Measurements from ENCODE around the gene KCND1. TPM values are rescaled to one million over a fixed set of nuclear protein-coding genes. Genes with fewer than 3 reads are reported as not detected.

KCND1 gene
- total and polyA plus RNA-seq, 12 donors = 0.13 to 1.7 (median 0.36) TPM

GRCh38 chrX:48966796-48967579 lies 4.7 kb downstream of the KCND1 start:
- Histone ChIP-seq H3K4me1 (peaks cover 0 to 12% (median 0%) of the 10 kb centered on the region in 9 donors), H3K27ac (no peak overlapping the region), H3K27me3 (peaks cover 0 to 8% (median 0%) of the 10 kb centered on the region in 7 donors), H3K36me3 (no peaks in the 10 kb centered on the region), H3K4me3 (no peak overlapping the region), H3K9me3 (no peaks in the 10 kb centered on the region)
- ATAC-seq (no peak), DNase-seq (no peak)
- no peak for TF ChIP-seq CTCF (IDR thresholded peaks at IDR 0.05)
- intact Hi-C loops (cut with DNase I) = no loop called here
- 85 to 90% methylated on average over 13 to 15 of the region's 15 CpGs for WGBS, 2 donors

- no peak for DNase-seq
- Histone ChIP-seq H3K27ac (no peak overlapping the region), H3K4me1 (peaks cover 0 to 5% (median 0%) of the 10 kb centered on the region in 9 donors), H3K4me3 (no peak overlapping the region), H3K27me3 (no peaks in the 10 kb centered on the region), H3K36me3 (no peaks in the 10 kb centered on the region), H3K9me3 (no peaks in the 10 kb centered on the region)
- no peak for ATAC-seq
- no peak for TF ChIP-seq CTCF (IDR thresholded peaks at IDR 0.05)
- 96% methylated on average over 9 to 14 of the region's 14 CpGs for WGBS, 2 donors
- intact Hi-C loops (cut with DNase I) = no loop called here
Measured at GRCh38 chrX:48965959-48966358, 5.7 kb downstream of the KCND1 start.

DNA sequence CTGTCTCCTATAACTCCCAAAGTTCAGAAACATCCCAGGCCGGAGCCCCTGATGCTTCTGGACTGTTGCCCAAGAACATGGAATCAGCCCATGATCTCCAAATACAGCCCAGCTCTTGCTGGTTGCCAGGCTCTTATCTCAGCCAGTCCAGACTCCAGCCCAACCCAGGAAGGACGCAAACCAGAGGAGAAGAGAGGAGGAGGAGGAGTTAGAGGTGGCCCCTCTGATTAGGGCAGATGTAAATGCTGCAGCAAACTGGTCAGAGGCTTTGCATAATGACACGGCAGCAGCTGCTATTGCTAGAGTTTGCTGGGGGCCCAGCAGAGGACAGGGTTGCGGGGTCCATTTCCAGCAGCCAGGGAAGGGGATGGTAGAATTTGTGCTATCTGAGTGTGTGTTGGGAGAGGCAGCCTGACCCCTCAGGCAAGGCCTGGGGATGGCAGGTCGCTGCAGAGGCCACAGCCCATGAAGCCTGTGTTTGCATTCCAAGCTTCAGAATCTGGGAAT lies 10.0 kb downstream of the KCND1 start:
- no peak for DNase-seq
- intact Hi-C loops (cut with DNase I) = loop anchor here in 1 of 10 donors (5.0 kb wide), 1 partner anchor 41 kb away; the partner anchor contains the start of gene GRIPAP1
- no peak for ATAC-seq
- Histone ChIP-seq H3K4me1 (peaks cover 0 to 15% (median 6%) of the 10 kb centered on the region in 9 donors), H3K4me3 (no peak overlapping the region), H3K27ac (peak overlapping the region in 4 of 10 donors; percentile 1 to 47 (median 22)), H3K36me3 (no peaks in the 10 kb centered on the region), H3K9me3 (peaks cover 0 to 11% (median 0%) of the 10 kb centered on the region in 11 donors), H3K27me3 (no peaks in the 10 kb centered on the region)
- no peak for TF ChIP-seq CTCF (IDR thresholded peaks at IDR 0.05)
- 30 to 42% methylated on average over 5 of the region's 5 CpGs for whole genome bisulfite sequencing, 2 donors

- DNase-seq (no peak), ATAC-seq (no peak)
- intact Hi-C loops (cut with DNase I) = loop anchor here in 1 of 10 donors (5.0 kb wide), 1 partner anchor 42 kb away; the partner anchor contains the start of gene GRIPAP1
- no peak for TF ChIP-seq CTCF (IDR thresholded peaks at IDR 0.05)
- 81 to 92% methylated on average over 2 of the region's 2 CpGs for WGBS, 2 donors
- Histone ChIP-seq H3K4me1 (peaks cover 0 to 28% (median 17%) of the 10 kb centered on the region in 9 donors), H3K9me3 (peaks cover 0 to 11% (median 0%) of the 10 kb centered on the region in 11 donors), H3K36me3 (peaks cover 0 to 8% (median 0%) of the 10 kb centered on the region in 9 donors), H3K4me3 (no peak overlapping the region), H3K27ac (no peak overlapping the region), H3K27me3 (no peaks in the 10 kb centered on the region)
Measured at GRCh38 chrX:48960291-48960690, 11.4 kb downstream of the KCND1 start.
